Measurements from ENCODE around the gene CSTPP1. TPM values are rescaled to one million over a fixed set of nuclear protein-coding genes. Genes with fewer than 3 reads are reported as not detected.
A peak's percentile ranks its signal among the peaks of the same experiment; 100 is the strongest.

The CSTPP1 gene
- total and polyA plus RNA-seq, 2 donors (not counting 1 experiment from before 2014, with no cell fraction given), result 11.5 to 29.0 TPM

GRCh38 chr11:46914910-46915309, 21.7 kb upstream of the CSTPP1 start:
- ATAC-seq (ENCODE audit: low read depth) (no peak), DNase-seq (no peak)
- H3K4me3 Mint-ChIP-seq, result no peak overlapping the region
- H3K27me3 Mint-ChIP-seq, result peaks cover 56% of the 10 kb centered on the region
- H3K27ac Mint-ChIP-seq, result no peak overlapping the region
- Histone ChIP-seq H3K4me1 (ENCODE audit: control insufficient read depth in 2 of 2, insufficient read depth in 2 of 2, low read length in 2 of 2) (peaks cover 28 to 31% of the 10 kb centered on the region in 2 donors), H3K36me3 (replicated peaks in 1 of 2; ENCODE audit: control extremely low read depth in 1 of 2, control insufficient read depth in 1 of 2, extremely low read depth in 1 of 2, insufficient read depth in 2 of 2, low read length in 1 of 2) (no peaks in the 10 kb centered on the region), H3K9me3 (ENCODE audit: control extremely low read depth in 1 of 3, control insufficient read depth in 2 of 3, insufficient read depth in 1 of 3, low read length in 2 of 3) (peaks cover 0 to 11% (median 0%) of the 10 kb centered on the region in 3 donors), H4K20me1 (ENCODE audit: control insufficient read depth, insufficient read depth, low read length, poor library complexity, severe bottlenecking) (no peaks in the 10 kb centered on the region), H3K4me3 (ENCODE audit: control extremely low read depth in 1 of 5, extremely low read depth in 1 of 5, insufficient read depth in 1 of 5, low read depth in 2 of 5, low read length in 4 of 5) (no peak overlapping the region), H3K79me2 (ENCODE audit: control insufficient read depth, insufficient read depth, low read length) (no peaks in the 10 kb centered on the region), H2AFZ (ENCODE audit: insufficient read depth, low read depth, low read length, poor library complexity, severe bottlenecking) (no peak overlapping the region), H3K9ac (ENCODE audit: low read length) (no peak overlapping the region), H3K27me3 (replicated peaks in 1 of 4; ENCODE audit: control extremely low read depth in 1 of 4, control insufficient read depth in 3 of 4, insufficient read depth in 4 of 4, low read length in 3 of 4) (peaks cover 0 to 67% (median 34%) of the 10 kb centered on the region in 4 experiments), H3K27ac (ENCODE audit: low read length in 2 of 2) (no peak overlapping the region), H3K4me2 (replicated peaks; ENCODE audit: low read depth, low read length, poor library complexity, severe bottlenecking) (no peak overlapping the region)
- H3K4me1 Mint-ChIP-seq, result peaks cover 29% of the 10 kb centered on the region
- H3K9me3 Mint-ChIP-seq (ENCODE audit: insufficient read depth), result no peaks in the 10 kb centered on the region
- intact Hi-C loops (cut with micrococcal nuclease), result loop anchor here (5.0 kb wide), 1 partner anchor 68 kb away; the partner anchor contains the start of gene CKAP5
- WGBS (ENCODE audit: insufficient coverage), result 72% methylated on average over 5 of the region's 7 CpGs
- ChIA-PET POLR2A (no interaction called here), CTCF (no interaction called here)
- TF ChIP-seq EZH2 (IDR thresholded peaks at IDR 0.05; ENCODE audit: borderline replicate concordance, insufficient read depth, low read depth, low read length, poor library complexity, severe bottlenecking) (no peak), CTCF (IDR thresholded peaks at IDR 0.05) (no peak)

- peak overlapping the region; percentile 95 for H3K4me2 ChIP-seq (replicated peaks; ENCODE audit: low read depth, low read length, poor library complexity, severe bottlenecking)
- DNase-seq, result peak; percentile 24
- WGBS (ENCODE audit: insufficient coverage), result 5% methylated on average over 15 of the region's 24 CpGs
Measured at GRCh38 chr11:46916286-46917108, 20.1 kb upstream of the CSTPP1 start.

More at GRCh38 chr11:46916286-46917108, 20.1 kb upstream of the CSTPP1 start:
- Mint-ChIP-seq H3K4me1 (peaks cover 30% of the 10 kb centered on the region), H3K27me3 (peaks cover 54% of the 10 kb centered on the region), H3K27ac (no peak overlapping the region), H3K9me3 (ENCODE audit: insufficient read depth) (no peaks in the 10 kb centered on the region), H3K4me3 (peak overlapping the region; percentile 86)
- Histone ChIP-seq H3K79me2 (ENCODE audit: control insufficient read depth, insufficient read depth, low read length) (no peaks in the 10 kb centered on the region), H3K9me3 (ENCODE audit: control extremely low read depth in 1 of 3, control insufficient read depth in 2 of 3, insufficient read depth in 1 of 3, low read length in 2 of 3) (peaks cover 0 to 11% (median 0%) of the 10 kb centered on the region in 3 donors), H3K4me1 (ENCODE audit: control insufficient read depth in 2 of 2, insufficient read depth in 2 of 2, low read length in 2 of 2) (peaks cover 28 to 31% of the 10 kb centered on the region in 2 donors), H3K9ac (ENCODE audit: low read length) (peak overlapping the region; percentile 58), H3K36me3 (replicated peaks in 1 of 2; ENCODE audit: control extremely low read depth in 1 of 2, control insufficient read depth in 1 of 2, extremely low read depth in 1 of 2, insufficient read depth in 2 of 2, low read length in 1 of 2) (no peaks in the 10 kb centered on the region), H3K27me3 (replicated peaks in 1 of 4; ENCODE audit: control extremely low read depth in 1 of 4, control insufficient read depth in 3 of 4, insufficient read depth in 4 of 4, low read length in 3 of 4) (peaks cover 0 to 64% (median 36%) of the 10 kb centered on the region in 4 experiments), H4K20me1 (ENCODE audit: control insufficient read depth, insufficient read depth, low read length, poor library complexity, severe bottlenecking) (no peaks in the 10 kb centered on the region), H2AFZ (ENCODE audit: insufficient read depth, low read depth, low read length, poor library complexity, severe bottlenecking) (peak overlapping the region; percentile 69), H3K4me3 (ENCODE audit: control extremely low read depth in 1 of 5, extremely low read depth in 1 of 5, insufficient read depth in 1 of 5, low read depth in 2 of 5, low read length in 4 of 5) (peak overlapping the region in 4 of 5 experiments; percentile 14 to 54 (median 50)), H3K27ac (ENCODE audit: low read length in 2 of 2) (no peak overlapping the region)
- ATAC-seq (ENCODE audit: low read depth), result no peak
- ChIA-PET CTCF (interaction anchor here (0.7 to 1.8 kb wide), 4 partner anchors 24 to 1151 kb away, joined by 3 to 7 read pairs (median 3); no protein-coding TSS in a partner anchor), POLR2A (interaction anchor here (0.6 to 0.7 kb wide), 2 partner anchors 237 to 1191 kb away, joined by 3 read pairs; no protein-coding TSS in a partner anchor)
- intact Hi-C loops (cut with micrococcal nuclease), result loop anchor here (5.0 kb wide), 1 partner anchor 69 kb away; the partner anchor contains the start of gene CKAP5
- TF ChIP-seq EZH2 (IDR thresholded peaks at IDR 0.05; ENCODE audit: borderline replicate concordance, insufficient read depth, low read depth, low read length, poor library complexity, severe bottlenecking), result no peak
- TF ChIP-seq CTCF (IDR thresholded peaks at IDR 0.05), result no peak
